PFSK-1 (cell line): ENCODE data around the gene PRKRIP1.

Source experiments
- FOXP2 ChIP-seq: optimal IDR thresholded peaks from 2 replicates; pipeline ENCODE3; 2011; ENCODE audit warnings: borderline replicate concordance, control low read depth, inconsistent platforms; ENCODE audit not compliant: insufficient read depth; ENCODE audit errors: extremely low read length, extremely low read depth
- POLR2AphosphoS5 ChIP-seq: IDR thresholded peaks from 2 replicates; pipeline ENCODE4 v1.6.1; 2012; ENCODE audit warnings: low read depth, mild to moderate bottlenecking, control low read depth, low read length, moderate library complexity
- SIN3A ChIP-seq: IDR thresholded peaks from 2 replicates; pipeline ENCODE4 v1.6.1; 2012; ENCODE audit warnings: mild to moderate bottlenecking, low read length, moderate library complexity, borderline replicate concordance; ENCODE audit not compliant: insufficient read depth
- TAF1 ChIP-seq: IDR thresholded peaks from 2 replicates; pipeline ENCODE4 v1.6.1; 2012; ENCODE audit warnings: low read length, control low read depth, borderline replicate concordance; ENCODE audit not compliant: insufficient read depth
- TF ChIP-seq, protein P1 (sequence below), 2 experiments: IDR thresholded peaks; 2 replicates each; pipeline versions ENCODE4 v1.6.1 to v1.8.0; 2011 to 2012; ENCODE audit warnings: low read depth in 2 of 2, low read length in 2 of 2, control low read depth in 1 of 2, inconsistent platforms in 1 of 2, mild to moderate bottlenecking in 1 of 2, moderate library complexity in 1 of 2; ENCODE audit not compliant: insufficient read depth in 1 of 2

PRKRIP1 gene

DNA sequence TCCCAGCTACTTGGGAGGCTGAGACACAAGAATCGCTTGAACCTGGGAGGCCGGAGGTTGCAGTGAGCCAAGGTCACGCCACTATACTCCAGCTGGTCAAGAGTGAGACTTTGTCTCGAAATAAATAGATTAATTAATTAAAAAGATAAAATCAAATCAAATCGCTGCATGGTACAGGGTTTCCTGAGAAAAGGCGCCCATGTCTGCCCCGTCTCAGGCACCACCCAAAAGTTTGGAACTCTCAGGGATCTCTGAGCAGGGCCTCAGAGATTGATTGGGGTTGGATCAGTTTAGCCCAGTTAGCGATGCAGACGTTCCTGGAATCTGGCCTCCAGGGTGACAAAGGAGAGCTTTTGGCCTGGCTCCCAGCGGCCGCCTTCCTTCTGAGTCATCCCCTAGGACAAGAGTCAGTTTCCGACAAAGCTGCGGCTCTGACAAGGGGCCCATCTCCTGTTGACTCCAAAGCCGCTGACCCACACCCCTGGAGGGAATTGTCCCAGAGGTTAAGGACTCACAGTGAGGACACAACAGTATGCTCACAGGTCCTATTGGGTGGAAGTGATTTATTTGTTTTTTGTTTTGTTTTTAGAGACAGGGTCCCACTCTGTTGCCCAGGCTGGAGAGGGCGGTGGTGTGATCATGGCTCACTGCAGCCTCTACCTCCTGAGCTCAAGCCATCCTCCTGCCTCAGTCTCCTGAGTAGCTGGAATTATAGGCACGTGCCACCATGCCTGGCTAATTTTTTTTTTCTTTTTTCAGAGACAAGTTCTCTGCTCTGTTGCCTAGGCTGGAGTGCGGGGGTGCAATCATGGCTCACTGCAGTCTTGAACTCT is 44.0 kb downstream of the PRKRIP1 start:
- TF ChIP-seq POLR2AphosphoS5 (no peak), FOXP2 (peak; percentile 70), TAF1 (no peak), SIN3A (no peak)
- TF ChIP-seq, protein P1, sequence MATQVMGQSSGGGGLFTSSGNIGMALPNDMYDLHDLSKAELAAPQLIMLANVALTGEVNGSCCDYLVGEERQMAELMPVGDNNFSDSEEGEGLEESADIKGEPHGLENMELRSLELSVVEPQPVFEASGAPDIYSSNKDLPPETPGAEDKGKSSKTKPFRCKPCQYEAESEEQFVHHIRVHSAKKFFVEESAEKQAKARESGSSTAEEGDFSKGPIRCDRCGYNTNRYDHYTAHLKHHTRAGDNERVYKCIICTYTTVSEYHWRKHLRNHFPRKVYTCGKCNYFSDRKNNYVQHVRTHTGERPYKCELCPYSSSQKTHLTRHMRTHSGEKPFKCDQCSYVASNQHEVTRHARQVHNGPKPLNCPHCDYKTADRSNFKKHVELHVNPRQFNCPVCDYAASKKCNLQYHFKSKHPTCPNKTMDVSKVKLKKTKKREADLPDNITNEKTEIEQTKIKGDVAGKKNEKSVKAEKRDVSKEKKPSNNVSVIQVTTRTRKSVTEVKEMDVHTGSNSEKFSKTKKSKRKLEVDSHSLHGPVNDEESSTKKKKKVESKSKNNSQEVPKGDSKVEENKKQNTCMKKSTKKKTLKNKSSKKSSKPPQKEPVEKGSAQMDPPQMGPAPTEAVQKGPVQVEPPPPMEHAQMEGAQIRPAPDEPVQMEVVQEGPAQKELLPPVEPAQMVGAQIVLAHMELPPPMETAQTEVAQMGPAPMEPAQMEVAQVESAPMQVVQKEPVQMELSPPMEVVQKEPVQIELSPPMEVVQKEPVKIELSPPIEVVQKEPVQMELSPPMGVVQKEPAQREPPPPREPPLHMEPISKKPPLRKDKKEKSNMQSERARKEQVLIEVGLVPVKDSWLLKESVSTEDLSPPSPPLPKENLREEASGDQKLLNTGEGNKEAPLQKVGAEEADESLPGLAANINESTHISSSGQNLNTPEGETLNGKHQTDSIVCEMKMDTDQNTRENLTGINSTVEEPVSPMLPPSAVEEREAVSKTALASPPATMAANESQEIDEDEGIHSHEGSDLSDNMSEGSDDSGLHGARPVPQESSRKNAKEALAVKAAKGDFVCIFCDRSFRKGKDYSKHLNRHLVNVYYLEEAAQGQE (IDR thresholded peaks at IDR 0.05; ENCODE audit: insufficient read depth in 1 of 2, low read depth in 2 of 2, low read length in 2 of 2), result no peak

GRCh38 chr7:102444961-102445673 is 49.0 kb downstream of the PRKRIP1 start:
- TF ChIP-seq SIN3A, result no peak
- TF ChIP-seq, protein P1 (IDR thresholded peaks at IDR 0.05; ENCODE audit: insufficient read depth in 1 of 2, low read depth in 2 of 2, low read length in 2 of 2), result no peak
- TF ChIP-seq TAF1, result no peak
- no peak for TF ChIP-seq FOXP2
- no peak for TF ChIP-seq POLR2AphosphoS5

GRCh38 chr7:102445674-102446071 is 49.5 kb downstream of the PRKRIP1 start:
- no peak for TF ChIP-seq TAF1
- TF ChIP-seq POLR2AphosphoS5, result no peak
- TF ChIP-seq FOXP2, result no peak
- no peak for TF ChIP-seq SIN3A
- TF ChIP-seq, protein P1 (IDR thresholded peaks at IDR 0.05; ENCODE audit: insufficient read depth in 1 of 2, low read depth in 2 of 2, low read length in 2 of 2), result no peak

- TF ChIP-seq, protein P1 (IDR thresholded peaks at IDR 0.05; ENCODE audit: insufficient read depth in 1 of 2, low read depth in 2 of 2, low read length in 2 of 2), result no peak
- no peak for TF ChIP-seq POLR2AphosphoS5
- TF ChIP-seq SIN3A, result no peak
- no peak for TF ChIP-seq TAF1
- TF ChIP-seq FOXP2, result no peak
Measured at GRCh38 chr7:102446387-102447156, 50.4 kb downstream of the PRKRIP1 start.
